Endothelial cell of umbilical vein (primary cell): ENCODE results near the gene FBXL22. TPM values are rescaled to one million over a fixed set of nuclear protein-coding genes. Genes with fewer than 3 reads are reported as not detected.

Experiments
- BruUV-seq: library from RNA; stranded (reverse); fragments of 400-500 nt; replicated peaks from 2 replicates; lab custom pipeline; 2021; lab: Mats Ljungman, UMichigan
- CTCF ChIA-PET: fragments of 300-600, 350-600 bp; sonication (Branson Sonifier 250); formaldehyde crosslinking; loops from one replicate; lab custom pipeline; 2021; ENCODE audit warnings: antibody characterized with exemption, inconsistent platforms; lab: Charles Lee
- POLR2A ChIA-PET: fragments of 300-600, 350-600 bp; sonication (Branson Sonifier 250); formaldehyde crosslinking; loops from one replicate; lab custom pipeline; 2021; ENCODE audit warnings: antibody characterized with exemption, inconsistent platforms; lab: Charles Lee
- DNase-seq: peaks from one replicate; pipeline ENCODE4 v3.0.0-alpha.2; 2011; ENCODE audit warnings: low read depth, low spot score
- FAIRE-seq: peaks from 2 replicates; lab custom pipeline; 2011; peaks lifted over from hg19 to GRCh38; lab: Jason Lieb, UNC
- H2AFZ ChIP-seq: 2 replicates; pipeline ENCODE4 v1.6.0; 2012; ENCODE audit warnings: low read depth, low read length, control low read depth, inconsistent platforms
- H3K27ac ChIP-seq: 2 replicates; pipeline ENCODE4 v1.5.1; 2011; ENCODE audit warnings: low read depth, mild to moderate bottlenecking, control low read depth, low read length, moderate library complexity; ENCODE audit not compliant: insufficient read depth
- H3K27me3 ChIP-seq, 2 experiments: 2 replicates each; pipeline versions ENCODE4 v1.6.0 to v1.6.1; 2011; ENCODE audit warnings: low read length in 2 of 2, mixed read lengths in 1 of 2; ENCODE audit not compliant: control insufficient read depth in 2 of 2, insufficient read depth in 2 of 2
- H3K36me3 ChIP-seq, 2 experiments: 2 replicates in 1 of 2; 3 replicates in 1 of 2; pipeline ENCODE4 v1.5.1; 2011; ENCODE audit warnings: low read length in 2 of 2, mild to moderate bottlenecking in 1 of 2, moderate library complexity in 1 of 2; ENCODE audit not compliant: control insufficient read depth in 2 of 2, insufficient read depth in 2 of 2; ENCODE audit errors: extremely low read depth in 1 of 2
- H3K4me1 ChIP-seq: 3 replicates; pipeline ENCODE4 v1.5.1; 2011; ENCODE audit warnings: mild to moderate bottlenecking, low read length; ENCODE audit not compliant: control insufficient read depth, insufficient read depth; ENCODE audit errors: extremely low read depth
- H3K4me2 ChIP-seq: 2 replicates; pipeline ENCODE4 v1.6.1; 2011; ENCODE audit warnings: low read length, control low read depth, mixed read lengths; ENCODE audit not compliant: insufficient read depth
- H3K4me3 ChIP-seq, 3 experiments: fragments of 200-600 bp in 1 of 3; sonication (generic), shearing (Covaris generic) in 1 of 3; replicated peaks in 1 of 3; 2 replicates each; pipeline ENCODE4 v1.5.1; 2011 to 2016; ENCODE audit warnings: control low read depth in 3 of 3, low read length in 3 of 3, mild to moderate bottlenecking in 2 of 3, inconsistent platforms in 1 of 3, low read depth in 1 of 3, moderate library complexity in 1 of 3; ENCODE audit not compliant: insufficient read depth in 1 of 3
- H3K79me2 ChIP-seq: 2 replicates; pipeline ENCODE4 v1.6.0; 2012; ENCODE audit warnings: low read length, inconsistent platforms; ENCODE audit not compliant: control insufficient read depth, insufficient read depth
- H3K9ac ChIP-seq: replicated peaks from 2 replicates; pipeline ENCODE3; 2011; ENCODE audit warnings: low read length, control low read depth; ENCODE audit not compliant: insufficient read depth; ENCODE audit errors: extremely low read depth
- H3K9me1 ChIP-seq: replicated peaks from 3 replicates; pipeline ENCODE4 v1.6.0; 2011; ENCODE audit warnings: mild to moderate bottlenecking, low read length; ENCODE audit not compliant: control insufficient read depth, insufficient read depth; ENCODE audit errors: extremely low read depth
- H3K9me3 ChIP-seq: replicated peaks from 2 replicates; pipeline ENCODE4 v1.5.1; 2012; ENCODE audit warnings: low read length, inconsistent platforms; ENCODE audit not compliant: control insufficient read depth, insufficient read depth
- H4K20me1 ChIP-seq: replicated peaks from 2 replicates; pipeline ENCODE3; 2011; ENCODE audit warnings: mild to moderate bottlenecking, low read length; ENCODE audit not compliant: control insufficient read depth, insufficient read depth; ENCODE audit errors: extremely low read depth
- EZH2 ChIP-seq: IDR thresholded peaks from 2 replicates; pipeline ENCODE4 v1.6.1; 2012; ENCODE audit warnings: borderline replicate concordance, low read depth, mild to moderate bottlenecking, moderate library complexity, low read length, inconsistent platforms; ENCODE audit not compliant: severe bottlenecking
- FOS ChIP-seq: IDR thresholded peaks from 2 replicates; pipeline ENCODE4 v1.6.1; 2011; ENCODE audit warnings: mild to moderate bottlenecking, low read length, moderate library complexity, borderline replicate concordance; ENCODE audit not compliant: insufficient read depth
- GATA2 ChIP-seq: IDR thresholded peaks from 2 replicates; pipeline ENCODE4 v1.7.0; 2011; ENCODE audit warnings: low read depth, mild to moderate bottlenecking, moderate library complexity, mixed read lengths, low read length; ENCODE audit not compliant: insufficient read length, insufficient read depth
- JUN ChIP-seq: IDR thresholded peaks from 2 replicates; pipeline ENCODE4 v1.6.1; 2011; ENCODE audit warnings: borderline replicate concordance, low read depth; ENCODE audit not compliant: insufficient read length, insufficient read depth
- MYC ChIP-seq: IDR thresholded peaks from one replicate; pipeline ENCODE4 v1.6.1; 2011; ENCODE audit warnings: mild to moderate bottlenecking, low read depth, low read length
- POLR2A ChIP-seq: IDR thresholded peaks from 2 replicates; pipeline ENCODE4 v1.6.1; 2012; ENCODE audit warnings: low read depth, mild to moderate bottlenecking, control low read depth, low read length
- POLR2AphosphoS5 ChIP-seq: IDR thresholded peaks from 2 replicates; pipeline ENCODE4 v1.6.1; 2012; ENCODE audit warnings: low read depth, mild to moderate bottlenecking, control low read depth, low read length, moderate library complexity; ENCODE audit not compliant: insufficient read depth
- dilution Hi-C: fragments of 300-500 bp; cut with MboI; formaldehyde crosslinking; loops from one replicate; pipeline ENCODE4 v1.15.0; 2019; ENCODE audit warnings: low sequenced_read_pairs; ENCODE audit not compliant: extremely low pct_ligation_motif_present
- intact Hi-C: fragments of 100-400 bp; cut with micrococcal nuclease; formaldehyde crosslinking; loops from one replicate; pipeline ENCODE4 v1.10.0; 2022
- polyA plus RNA-seq, 4 experiments: library from polyadenylated mRNA; depleted of rRNA in 3 of 4; stranded (reverse) in 3 of 4; unstranded in 1 of 4; fragments of >200 nt; gene quantifications; 2 replicates each; pipeline versions ENCODE4 v1.2.1 to v1.2.3, GENCODE V29; 2011 to 2012; ENCODE audit warnings: missing spikeins in 1 of 4
- total RNA-seq: library from RNA; stranded (reverse); gene quantifications from 2 replicates; pipeline ENCODE4 v1.2.3, GENCODE V29; 2021
- TF ChIP-seq, protein P1 (sequence below): IDR thresholded peaks from 2 replicates; pipeline ENCODE4 v1.6.1; 2011; ENCODE audit not compliant: insufficient read depth, insufficient read length
- TF ChIP-seq, protein P2 (sequence below), 2 donors: IDR thresholded peaks; 1 replicate in 1 of 2; 2 replicates in 1 of 2; pipeline ENCODE4 v1.5.1; 2011; ENCODE audit warnings: low read length in 2 of 2, mild to moderate bottlenecking in 2 of 2, moderate library complexity in 2 of 2, control low read depth in 1 of 2, inconsistent platforms in 1 of 2, low read depth in 1 of 2; ENCODE audit not compliant: insufficient read depth in 1 of 2; ENCODE audit errors: extremely low read depth in 1 of 2

Gene FBXL22
- total and polyA plus RNA-seq, 2 donors (not counting 3 experiments of a cell fraction or from before 2014, with no cell fraction given): 0.06 TPM; not detected in 1

DNA sequence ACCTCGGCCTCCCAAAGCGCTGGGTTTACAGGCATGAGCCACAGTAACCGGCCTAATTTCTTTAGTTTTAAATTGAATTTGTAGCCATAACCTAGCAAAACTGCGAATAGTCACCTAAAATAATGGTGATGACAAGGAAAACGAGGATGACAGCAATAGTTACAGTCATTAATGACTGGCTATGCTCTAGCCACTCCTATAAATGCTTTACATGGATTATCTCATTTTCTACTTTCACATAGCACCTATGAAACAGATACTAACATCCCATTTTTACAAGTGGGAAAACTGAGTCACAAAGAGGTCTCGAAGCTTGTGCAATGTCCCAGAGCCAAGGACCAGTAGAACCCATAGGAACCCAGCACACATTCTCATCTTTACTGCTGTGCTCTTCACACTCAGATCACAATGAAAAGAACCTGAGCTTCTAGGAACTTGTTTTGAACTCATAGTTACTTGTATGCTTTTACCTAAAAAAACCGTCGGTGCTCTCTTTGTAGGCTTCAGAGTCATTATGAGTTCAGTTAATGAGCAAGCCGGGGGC is 39.4 kb downstream of the FBXL22 start:
- no peak overlapping the region for H3K4me2 ChIP-seq
- no peak overlapping the region for H3K4me3 ChIP-seq
- no peak for DNase-seq
- TF ChIP-seq POLR2AphosphoS5 (no peak), POLR2A (no peak), EZH2 (no peak), GATA2 (no peak), JUN (no peak), FOS (no peak), MYC (no peak)
- TF ChIP-seq, protein P1, sequence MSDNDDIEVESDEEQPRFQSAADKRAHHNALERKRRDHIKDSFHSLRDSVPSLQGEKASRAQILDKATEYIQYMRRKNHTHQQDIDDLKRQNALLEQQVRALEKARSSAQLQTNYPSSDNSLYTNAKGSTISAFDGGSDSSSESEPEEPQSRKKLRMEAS: no peak
- TF ChIP-seq, protein P2, sequence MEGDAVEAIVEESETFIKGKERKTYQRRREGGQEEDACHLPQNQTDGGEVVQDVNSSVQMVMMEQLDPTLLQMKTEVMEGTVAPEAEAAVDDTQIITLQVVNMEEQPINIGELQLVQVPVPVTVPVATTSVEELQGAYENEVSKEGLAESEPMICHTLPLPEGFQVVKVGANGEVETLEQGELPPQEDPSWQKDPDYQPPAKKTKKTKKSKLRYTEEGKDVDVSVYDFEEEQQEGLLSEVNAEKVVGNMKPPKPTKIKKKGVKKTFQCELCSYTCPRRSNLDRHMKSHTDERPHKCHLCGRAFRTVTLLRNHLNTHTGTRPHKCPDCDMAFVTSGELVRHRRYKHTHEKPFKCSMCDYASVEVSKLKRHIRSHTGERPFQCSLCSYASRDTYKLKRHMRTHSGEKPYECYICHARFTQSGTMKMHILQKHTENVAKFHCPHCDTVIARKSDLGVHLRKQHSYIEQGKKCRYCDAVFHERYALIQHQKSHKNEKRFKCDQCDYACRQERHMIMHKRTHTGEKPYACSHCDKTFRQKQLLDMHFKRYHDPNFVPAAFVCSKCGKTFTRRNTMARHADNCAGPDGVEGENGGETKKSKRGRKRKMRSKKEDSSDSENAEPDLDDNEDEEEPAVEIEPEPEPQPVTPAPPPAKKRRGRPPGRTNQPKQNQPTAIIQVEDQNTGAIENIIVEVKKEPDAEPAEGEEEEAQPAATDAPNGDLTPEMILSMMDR (IDR thresholded peaks at IDR 0.05; ENCODE audit: extremely low read depth in 1 of 2, insufficient read depth in 1 of 2, low read depth in 1 of 2, low read length in 2 of 2): no peak
- H3K36me3 ChIP-seq: peaks cover 20 to 27% of the 10 kb centered on the region in 2 experiments
- H3K27me3 ChIP-seq: no peaks in the 10 kb centered on the region
- H2AFZ ChIP-seq: no peak overlapping the region
- POLR2A ChIA-PET: no interaction called here
- intact Hi-C loops: no loop called here
- H3K79me2 ChIP-seq: no peaks in the 10 kb centered on the region
- no peaks in the 10 kb centered on the region for H3K9me1 ChIP-seq
- BruUV-seq: no TSS peak
- dilution Hi-C loops: no loop called here
- H4K20me1 ChIP-seq: no peaks in the 10 kb centered on the region
- CTCF ChIA-PET: no interaction called here
- peaks cover 16% of the 10 kb centered on the region for H3K4me1 ChIP-seq
- H3K9me3 ChIP-seq: no peaks in the 10 kb centered on the region
- no peak overlapping the region for H3K27ac ChIP-seq
- no peak overlapping the region for H3K9ac ChIP-seq
- FAIRE-seq: no peak
